Large intestine (tissue), 3 donors: ENCODE data around the gene MRPL4. TPM values are rescaled to one million over a fixed set of nuclear protein-coding genes. Genes with fewer than 3 reads are reported as not detected.
"Not testable (repeated sequence)": the region's sequence is repeated elsewhere in the genome, so short reads cannot be mapped to it uniquely, and the experiment has no call there.

ENCODE experiments used
- DNase-seq, 2 donors: peaks; one replicate each; pipeline versions ENCODE4 v3.0.0 to v3.0.0-alpha.2; 2013
- H3K27ac ChIP-seq: one replicate; pipeline ENCODE4 v1.5.1; 2013; ENCODE audit warnings: low read length
- H3K27me3 ChIP-seq: 2 replicates; pipeline ENCODE4 v1.6.1; 2013; ENCODE audit warnings: low read length; ENCODE audit not compliant: control insufficient read depth, insufficient read depth
- H3K36me3 ChIP-seq: 2 replicates; pipeline ENCODE4 v1.6.1; 2013; ENCODE audit warnings: low read length; ENCODE audit not compliant: control insufficient read depth, insufficient read depth
- H3K4me1 ChIP-seq: one replicate; pipeline ENCODE4 v1.6.1; 2013; ENCODE audit warnings: low read length; ENCODE audit not compliant: control insufficient read depth, insufficient read depth
- H3K4me3 ChIP-seq: one replicate; pipeline ENCODE4 v1.5.1; 2013; ENCODE audit warnings: low read length
- H3K9me3 ChIP-seq: one replicate; pipeline ENCODE4 v1.6.1; 2013; ENCODE audit warnings: mild to moderate bottlenecking, low read depth, low read length, moderate library complexity; ENCODE audit not compliant: control insufficient read depth
- WGBS: methylation state at CpG from one replicate; pipeline ENCODE4 v1.1.5; 2013; ENCODE audit warnings: low lambda C conversion rate; ENCODE audit not compliant: insufficient coverage; 5-methylcytosine and 5-hydroxymethylcytosine counted together
- polyA plus RNA-seq: library from polyadenylated mRNA; unstranded; fragments of 120-200 nt; gene quantifications from one replicate; pipeline ENCODE4 v1.2.1, GENCODE V29; 2013

The MRPL4 gene
- polyA plus RNA-seq, 1 donor, result 37.2 TPM

DNA sequence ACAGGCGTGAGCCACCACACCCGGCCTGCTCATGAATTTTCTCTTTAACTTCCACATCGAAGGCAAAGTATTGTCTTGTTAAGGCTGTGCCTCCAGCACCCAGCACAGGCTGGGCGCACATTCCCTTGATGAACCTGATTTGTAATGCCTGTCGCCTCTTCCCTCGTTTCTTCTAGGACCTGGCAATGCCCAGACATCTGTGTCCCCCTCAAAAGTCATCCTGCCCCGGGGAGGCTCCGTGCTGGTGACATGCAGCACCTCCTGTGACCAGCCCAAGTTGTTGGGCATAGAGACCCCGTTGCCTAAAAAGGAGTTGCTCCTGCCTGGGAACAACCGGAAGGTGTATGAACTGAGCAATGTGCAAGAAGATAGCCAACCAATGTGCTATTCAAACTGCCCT lies 22.6 kb downstream of the MRPL4 start:
- WGBS, result no CpG with 5 or more reads among the region's 10 CpGs

DNA sequence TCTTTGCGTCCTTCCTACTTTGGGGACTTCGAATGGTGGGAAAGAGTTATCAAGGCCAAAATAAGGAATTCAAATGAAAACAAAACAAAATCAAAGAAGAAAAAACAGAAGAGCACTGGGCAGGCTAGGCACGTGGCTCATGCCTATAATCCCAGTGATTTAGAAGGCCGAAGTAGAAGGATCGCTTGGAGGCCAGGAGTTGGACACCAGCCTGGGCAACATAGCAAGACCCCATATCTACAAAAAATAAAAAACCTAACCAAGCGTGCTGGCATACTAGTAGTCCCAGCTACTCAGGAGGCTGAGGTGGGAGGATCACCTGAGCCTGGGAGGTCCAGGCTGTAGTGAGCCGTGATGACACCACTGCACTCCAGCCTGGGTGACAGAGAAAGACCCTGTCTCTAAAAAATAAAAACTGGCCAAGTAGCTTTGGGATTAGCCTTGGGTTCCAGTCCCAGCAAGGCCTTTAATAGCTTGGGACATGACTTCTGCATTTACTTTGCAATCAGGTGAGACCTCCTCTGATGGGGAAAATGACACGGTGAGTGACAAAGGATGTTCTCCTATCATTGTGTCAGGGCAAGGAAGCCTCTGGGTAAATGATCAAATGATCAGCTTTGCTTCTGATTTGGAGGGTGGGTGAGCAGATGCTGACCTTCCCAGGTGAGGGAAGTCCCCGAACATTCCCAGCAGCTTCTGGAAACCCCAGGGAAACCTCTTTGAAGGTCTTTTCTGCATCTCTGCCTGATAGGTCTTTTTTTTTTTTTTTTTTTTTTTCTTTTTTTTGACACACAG lies 26.0 kb downstream of the MRPL4 start:
- Histone ChIP-seq H3K4me3 (no peak overlapping the region), H3K27me3 (peaks cover 2% of the 10 kb centered on the region), H3K36me3 (peaks cover 12% of the 10 kb centered on the region), H3K9me3 (no peaks in the 10 kb centered on the region), H3K27ac (no peak overlapping the region), H3K4me1 (no peaks in the 10 kb centered on the region)
- DNase-seq, result no peak
- 71% methylated on average over 1 of the region's 9 CpGs for WGBS

More for the DNA sequence above, 22.6 kb downstream of the MRPL4 start:
- Histone ChIP-seq H3K4me3 (no peak overlapping the region), H3K27me3 (peaks cover 30% of the 10 kb centered on the region), H3K4me1 (peaks cover 15% of the 10 kb centered on the region), H3K9me3 (peaks cover 6% of the 10 kb centered on the region), H3K27ac (no peak overlapping the region), H3K36me3 (peaks cover 12% of the 10 kb centered on the region)
- DNase-seq, result peak in 1 of 2 donors; percentile 1

DNA sequence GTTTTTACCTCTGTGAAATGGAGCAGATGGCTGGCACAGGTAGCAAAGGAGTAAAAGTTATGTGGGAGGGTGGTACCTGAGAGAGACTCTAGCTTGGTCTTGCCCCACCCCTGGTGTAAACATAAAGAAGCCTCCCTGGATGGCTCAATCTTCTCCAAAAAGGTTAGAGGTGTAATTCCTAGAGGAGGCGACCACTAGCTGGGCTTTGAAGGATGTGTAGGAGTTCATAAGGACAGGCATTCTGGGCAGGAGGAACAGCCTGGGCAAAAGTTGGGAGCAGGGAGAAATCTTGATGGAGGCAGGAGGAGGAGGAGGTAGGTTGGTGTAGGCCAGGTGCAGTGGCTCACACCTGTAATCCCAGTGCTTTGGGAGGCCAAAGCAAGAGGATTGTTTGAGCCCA lies 26.9 kb downstream of the MRPL4 start:
- peaks cover 16% of the 10 kb centered on the region for H3K36me3 ChIP-seq
- no peak for DNase-seq
- H3K27ac ChIP-seq, result no peak overlapping the region
- H3K4me1 ChIP-seq, result no peaks in the 10 kb centered on the region
- WGBS, result 100% methylated on average over 1 of the region's 1 CpG
- no peak overlapping the region for H3K4me3 ChIP-seq
- peaks cover 2% of the 10 kb centered on the region for H3K27me3 ChIP-seq
- H3K9me3 ChIP-seq, result no peaks in the 10 kb centered on the region

DNA sequence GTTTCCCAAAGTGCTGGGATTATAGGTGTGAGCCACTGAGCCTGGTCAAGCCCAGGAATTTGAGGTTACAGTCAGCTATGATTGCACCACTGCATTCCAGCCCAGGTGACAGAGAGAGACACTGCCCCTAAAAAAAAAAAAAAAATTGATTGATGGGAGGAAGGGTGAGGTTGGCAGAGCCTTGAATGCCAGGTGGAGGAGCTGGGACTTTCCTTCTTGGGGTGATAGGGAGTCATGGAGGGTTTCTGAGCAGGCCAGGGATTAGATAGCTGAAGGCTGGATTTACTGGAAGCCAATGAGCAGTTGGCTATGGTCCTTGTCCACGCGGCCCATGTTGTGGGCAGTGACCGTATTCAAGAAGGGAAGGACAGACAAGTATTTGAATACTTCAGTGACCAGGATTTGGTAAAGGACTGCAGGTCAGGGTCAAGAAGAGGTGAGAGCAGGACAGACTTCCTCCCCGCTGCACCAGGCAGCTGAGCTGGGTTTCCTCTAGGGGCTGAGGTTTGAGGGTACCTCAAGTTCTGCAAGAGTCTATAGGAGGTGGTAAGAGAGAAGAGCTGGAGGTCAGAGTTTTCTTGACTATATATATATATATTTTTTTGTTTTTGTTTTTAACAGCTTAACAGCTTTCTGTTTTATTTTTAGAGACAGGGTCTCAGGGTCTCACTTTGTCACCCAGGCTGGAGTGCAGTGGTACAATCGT lies 27.9 kb downstream of the MRPL4 start:
- no peaks in the 10 kb centered on the region for H3K4me1 ChIP-seq
- no peak overlapping the region for H3K27ac ChIP-seq
- H3K4me3 ChIP-seq, result no peak overlapping the region
- no peaks in the 10 kb centered on the region for H3K9me3 ChIP-seq
- WGBS, result no CpG with 5 or more reads among the region's 5 CpGs
- peaks cover 20% of the 10 kb centered on the region for H3K36me3 ChIP-seq
- H3K27me3 ChIP-seq, result peaks cover 2% of the 10 kb centered on the region
- DNase-seq, result no peak

DNA sequence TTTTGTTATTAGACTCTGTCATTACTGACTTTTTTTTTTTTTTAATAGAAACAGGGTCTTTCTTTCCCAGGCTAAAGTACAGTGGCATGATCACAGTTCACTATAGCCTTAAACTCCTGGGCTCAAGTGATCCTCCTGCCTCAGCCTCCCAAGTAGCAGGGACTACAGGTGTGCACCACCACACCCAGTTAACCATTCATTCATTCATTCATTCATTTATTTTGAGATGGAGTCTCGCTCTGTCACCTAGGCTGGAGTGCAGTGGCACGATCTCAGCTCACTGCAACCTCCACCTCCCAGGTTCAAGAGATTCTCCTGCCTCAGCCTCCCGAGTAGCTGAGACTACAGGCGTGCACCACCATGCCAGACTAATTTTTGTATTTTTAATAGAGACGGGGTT lies 30.0 kb downstream of the MRPL4 start:
- WGBS, result no CpG with 5 or more reads among the region's 5 CpGs
- not testable (repeated sequence) for H3K9me3 ChIP-seq, H3K4me1 ChIP-seq, H3K4me3 ChIP-seq, H3K27ac ChIP-seq, DNase-seq
- H3K36me3 ChIP-seq, result peaks cover 28% of the 10 kb centered on the region
- peaks cover 10% of the 10 kb centered on the region for H3K27me3 ChIP-seq

DNA sequence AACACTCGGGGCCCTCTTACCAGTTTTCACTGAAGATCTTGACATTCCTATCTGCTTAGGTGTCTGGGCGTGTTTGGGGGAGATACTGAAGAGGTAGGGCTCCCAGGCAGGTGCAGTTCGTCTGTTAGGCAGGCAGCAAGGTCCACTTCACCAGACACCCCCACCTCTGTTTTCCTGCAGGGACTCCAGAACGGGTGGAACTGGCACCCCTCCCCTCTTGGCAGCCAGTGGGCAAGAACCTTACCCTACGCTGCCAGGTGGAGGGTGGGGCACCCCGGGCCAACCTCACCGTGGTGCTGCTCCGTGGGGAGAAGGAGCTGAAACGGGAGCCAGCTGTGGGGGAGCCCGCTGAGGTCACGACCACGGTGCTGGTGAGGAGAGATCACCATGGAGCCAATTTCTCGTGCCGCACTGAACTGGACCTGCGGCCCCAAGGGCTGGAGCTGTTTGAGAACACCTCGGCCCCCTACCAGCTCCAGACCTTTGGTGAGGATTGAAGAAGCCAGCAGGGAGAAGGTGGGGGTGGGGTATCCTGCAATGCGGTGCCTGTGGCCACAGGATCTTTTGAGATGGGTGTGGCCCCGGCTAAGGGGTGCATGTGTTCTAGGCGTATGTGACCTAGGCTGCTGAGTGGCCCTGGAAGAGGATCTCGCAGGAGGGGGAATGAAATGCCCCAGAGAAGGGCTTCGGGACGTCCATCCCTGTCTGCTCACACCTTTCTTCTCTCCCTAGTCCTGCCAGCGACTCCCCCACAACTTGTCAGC lies 31.5 kb downstream of the MRPL4 start:
- DNase-seq, result peak in 1 of 2 donors; percentile 32
- Histone ChIP-seq H3K4me3 (no peak overlapping the region), H3K36me3 (peaks cover 25% of the 10 kb centered on the region), H3K9me3 (no peaks in the 10 kb centered on the region), H3K27ac (no peak overlapping the region), H3K4me1 (peaks cover 17% of the 10 kb centered on the region), H3K27me3 (peaks cover 23% of the 10 kb centered on the region)
- no CpG with 5 or more reads among the region's 23 CpGs for WGBS

DNA sequence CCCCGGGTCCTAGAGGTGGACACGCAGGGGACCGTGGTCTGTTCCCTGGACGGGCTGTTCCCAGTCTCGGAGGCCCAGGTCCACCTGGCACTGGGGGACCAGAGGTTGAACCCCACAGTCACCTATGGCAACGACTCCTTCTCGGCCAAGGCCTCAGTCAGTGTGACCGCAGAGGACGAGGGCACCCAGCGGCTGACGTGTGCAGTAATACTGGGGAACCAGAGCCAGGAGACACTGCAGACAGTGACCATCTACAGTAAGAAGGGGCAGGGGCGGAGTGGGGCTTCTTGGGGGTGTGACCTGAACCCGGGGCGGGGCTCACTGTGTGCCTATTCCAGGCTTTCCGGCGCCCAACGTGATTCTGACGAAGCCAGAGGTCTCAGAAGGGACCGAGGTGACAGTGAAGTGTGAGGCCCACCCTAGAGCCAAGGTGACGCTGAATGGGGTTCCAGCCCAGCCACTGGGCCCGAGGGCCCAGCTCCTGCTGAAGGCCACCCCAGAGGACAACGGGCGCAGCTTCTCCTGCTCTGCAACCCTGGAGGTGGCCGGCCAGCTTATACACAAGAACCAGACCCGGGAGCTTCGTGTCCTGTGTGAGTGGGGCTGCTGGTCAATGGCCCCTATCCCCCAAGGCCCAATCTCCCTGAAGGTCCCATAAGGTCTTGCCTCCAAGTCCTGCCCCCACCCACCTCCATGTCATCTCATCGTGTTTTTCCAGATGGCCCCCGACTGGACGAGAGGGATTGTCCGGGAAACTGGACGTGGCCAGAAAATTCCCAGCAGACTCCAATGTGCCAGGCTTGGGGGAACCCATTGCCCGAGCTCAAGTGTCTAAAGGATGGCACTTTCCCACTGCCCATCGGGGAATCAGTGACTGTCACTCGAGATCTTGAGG lies 32.3 kb downstream of the MRPL4 start:
- H3K27ac ChIP-seq, result no peak overlapping the region
- WGBS, result no CpG with 5 or more reads among the region's 34 CpGs
- DNase-seq, result no peak
- peaks cover 25% of the 10 kb centered on the region for H3K4me1 ChIP-seq
- peaks cover 31% of the 10 kb centered on the region for H3K27me3 ChIP-seq
- peaks cover 4% of the 10 kb centered on the region for H3K9me3 ChIP-seq
- no peak overlapping the region for H3K4me3 ChIP-seq
- H3K36me3 ChIP-seq, result peaks cover 23% of the 10 kb centered on the region

DNA sequence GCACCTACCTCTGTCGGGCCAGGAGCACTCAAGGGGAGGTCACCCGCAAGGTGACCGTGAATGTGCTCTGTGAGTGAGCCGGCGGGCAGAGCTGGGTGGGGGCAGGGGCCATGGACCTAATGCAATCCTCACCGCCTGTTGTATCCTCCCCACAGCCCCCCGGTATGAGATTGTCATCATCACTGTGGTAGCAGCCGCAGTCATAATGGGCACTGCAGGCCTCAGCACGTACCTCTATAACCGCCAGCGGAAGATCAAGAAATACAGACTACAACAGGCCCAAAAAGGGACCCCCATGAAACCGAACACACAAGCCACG lies 32.9 kb downstream of the MRPL4 start:
- Histone ChIP-seq H3K36me3 (peaks cover 23% of the 10 kb centered on the region), H3K27me3 (peaks cover 37% of the 10 kb centered on the region)
- WGBS, result no CpG with 5 or more reads among the region's 13 CpGs

DNA sequence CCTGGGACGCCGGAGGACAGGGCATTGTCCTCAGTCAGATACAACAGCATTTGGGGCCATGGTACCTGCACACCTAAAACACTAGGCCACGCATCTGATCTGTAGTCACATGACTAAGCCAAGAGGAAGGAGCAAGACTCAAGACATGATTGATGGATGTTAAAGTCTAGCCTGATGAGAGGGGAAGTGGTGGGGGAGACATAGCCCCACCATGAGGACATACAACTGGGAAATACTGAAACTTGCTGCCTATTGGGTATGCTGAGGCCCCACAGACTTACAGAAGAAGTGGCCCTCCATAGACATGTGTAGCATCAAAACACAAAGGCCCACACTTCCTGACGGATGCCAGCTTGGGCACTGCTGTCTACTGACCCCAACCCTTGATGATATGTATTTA lies 33.4 kb downstream of the MRPL4 start:
- H3K4me1 ChIP-seq, result peaks cover 31% of the 10 kb centered on the region
- H3K36me3 ChIP-seq, result peaks cover 23% of the 10 kb centered on the region
- H3K9me3 ChIP-seq, result peaks cover 6% of the 10 kb centered on the region
- no peak for DNase-seq
- H3K4me3 ChIP-seq, result no peak overlapping the region
- no CpG with 5 or more reads among the region's 4 CpGs for WGBS
- no peak overlapping the region for H3K27ac ChIP-seq
- peaks cover 42% of the 10 kb centered on the region for H3K27me3 ChIP-seq

More for the DNA sequence above, 32.9 kb downstream of the MRPL4 start:
- no peak for DNase-seq
- Histone ChIP-seq H3K9me3 (peaks cover 6% of the 10 kb centered on the region), H3K4me3 (no peak overlapping the region), H3K4me1 (peaks cover 28% of the 10 kb centered on the region), H3K27ac (no peak overlapping the region)
